Measurements from ENCODE around the gene THTPA.

THTPA gene

DNA sequence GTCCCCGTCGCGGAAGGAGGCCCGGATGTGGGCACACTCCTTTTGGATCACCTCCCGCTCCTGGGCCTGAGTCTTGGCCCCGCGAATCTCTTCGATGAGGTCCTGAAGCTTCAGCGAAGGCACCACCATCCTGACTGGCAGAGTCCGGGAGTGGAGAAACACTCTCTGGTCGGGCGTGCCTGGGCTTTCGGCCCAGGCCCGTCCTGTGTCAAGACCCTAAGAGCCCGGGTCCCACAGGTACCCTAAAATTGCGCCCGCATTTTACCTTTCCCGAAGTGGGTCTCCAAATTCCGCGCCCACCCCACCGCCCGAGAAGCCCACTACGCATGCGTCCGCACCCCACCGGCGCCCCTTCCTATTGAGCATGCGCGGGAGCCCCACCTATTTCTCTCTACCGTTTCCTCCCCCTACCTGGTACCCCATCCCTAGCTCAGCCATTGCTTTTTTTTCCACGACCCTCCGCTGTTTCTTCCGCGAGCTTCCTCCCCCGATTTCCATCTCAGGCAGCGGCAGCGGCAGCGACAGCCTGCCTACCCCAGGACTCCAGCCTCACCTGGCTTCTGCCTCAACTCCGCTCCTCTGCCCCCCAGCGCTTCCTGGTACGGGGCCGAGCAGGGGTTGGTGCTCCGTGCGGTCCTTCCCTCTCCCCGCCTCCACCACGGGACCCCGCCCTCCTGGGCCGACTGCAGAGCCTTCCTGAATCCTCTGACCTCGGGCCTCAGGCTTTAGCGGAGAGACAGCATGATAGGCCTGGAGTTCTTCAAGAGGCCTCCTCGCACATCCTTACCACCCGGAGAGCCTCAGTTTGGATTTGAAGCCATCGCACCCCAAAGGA, 11.3 kb downstream of the THTPA start, which contains the start of gene AP1G2:
Gene AP1G2, minus strand, starts transcription at position 606 of the 835 bp plus-strand sequence. Its CDS starts 477 bp downstream, at position 129.
- DNase-seq (ENCODE audit: low read depth in 2 of 2), result peak; percentile 79 to 90

GRCh38 chr14:23568021-23568599, 12.0 kb downstream of the THTPA start:
- no peak for DNase-seq (ENCODE audit: low read depth in 2 of 2)

DNA sequence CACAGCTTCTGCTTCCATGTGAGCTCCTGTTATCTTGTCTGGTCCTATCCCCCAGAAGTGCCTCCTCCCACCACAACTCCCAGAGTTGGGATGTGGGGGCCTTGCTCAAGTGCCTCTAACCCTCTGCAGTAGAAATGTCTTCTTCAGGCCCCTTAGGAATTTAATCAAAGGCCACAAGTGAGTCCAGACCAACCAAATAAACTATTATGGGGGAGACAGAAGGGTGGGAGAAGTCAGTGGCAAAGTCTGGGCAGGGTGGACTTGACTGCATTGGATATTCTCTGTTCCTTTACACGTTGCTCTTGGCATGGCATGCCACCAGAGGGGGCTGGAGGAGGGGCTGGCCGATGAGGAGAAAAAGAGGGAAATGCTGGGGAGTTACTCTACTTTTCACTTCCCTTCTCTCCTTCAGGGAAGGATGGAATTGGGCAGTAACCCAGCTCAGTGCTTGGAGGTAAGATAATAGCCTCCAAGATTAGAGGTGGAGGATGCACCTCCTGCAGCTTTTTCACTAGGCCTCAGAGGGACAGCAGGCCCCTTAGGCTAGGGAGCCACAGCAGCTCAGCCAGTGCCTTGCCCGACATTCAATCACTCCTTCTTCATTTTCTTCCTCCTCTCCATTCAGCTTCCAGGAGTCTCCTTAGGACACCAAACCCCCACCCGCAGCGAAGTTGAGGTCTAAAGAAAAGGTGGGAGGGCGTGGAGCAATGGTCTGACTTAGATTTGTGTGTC, 12.7 kb downstream of the THTPA start:
- DNase-seq (ENCODE audit: low read depth in 2 of 2), result no peak

DNA sequence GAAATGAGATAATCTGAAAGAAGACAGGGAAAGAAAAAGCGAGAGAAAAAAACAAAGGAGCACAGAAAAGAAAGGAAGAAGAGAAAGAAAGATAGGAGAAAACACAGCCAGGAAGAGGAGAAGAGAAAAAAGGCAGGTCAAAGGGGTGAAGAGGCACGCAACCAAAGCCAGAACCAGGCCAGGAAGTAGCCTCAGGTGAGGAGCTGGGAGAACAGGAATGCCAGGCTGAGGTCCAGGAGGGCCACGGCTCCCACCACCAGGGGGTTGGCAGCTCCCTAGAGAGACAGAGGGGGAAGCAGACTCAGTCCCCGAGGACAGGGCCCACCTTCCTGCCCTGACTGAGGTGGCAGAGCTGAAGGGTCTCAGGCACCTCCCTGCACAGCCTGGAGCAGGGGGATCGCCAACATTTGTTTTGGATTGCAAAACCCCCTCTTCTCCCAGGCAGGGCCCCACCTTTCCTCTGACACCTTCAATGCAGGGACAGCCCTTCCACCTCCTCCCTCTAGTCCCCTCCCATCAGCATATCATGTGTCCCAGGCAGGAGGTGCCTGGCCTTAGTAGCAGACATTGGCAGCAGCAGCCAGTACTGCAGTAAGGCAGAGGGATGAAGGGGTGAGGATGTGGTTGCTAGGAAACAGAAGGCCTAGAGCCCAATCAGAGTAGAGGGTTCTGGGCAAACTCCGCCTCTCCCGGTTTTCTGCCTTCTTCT, 13.5 kb downstream of the THTPA start:
- DNase-seq (ENCODE audit: low read depth in 2 of 2), result no peak

GRCh38 chr14:23570806-23571483, 14.9 kb downstream of the THTPA start:
- no peak for DNase-seq (ENCODE audit: low read depth in 2 of 2)

- DNase-seq (ENCODE audit: low read depth in 2 of 2), result no peak
Measured at GRCh38 chr14:23571701-23572523, 15.8 kb downstream of the THTPA start.

DNA sequence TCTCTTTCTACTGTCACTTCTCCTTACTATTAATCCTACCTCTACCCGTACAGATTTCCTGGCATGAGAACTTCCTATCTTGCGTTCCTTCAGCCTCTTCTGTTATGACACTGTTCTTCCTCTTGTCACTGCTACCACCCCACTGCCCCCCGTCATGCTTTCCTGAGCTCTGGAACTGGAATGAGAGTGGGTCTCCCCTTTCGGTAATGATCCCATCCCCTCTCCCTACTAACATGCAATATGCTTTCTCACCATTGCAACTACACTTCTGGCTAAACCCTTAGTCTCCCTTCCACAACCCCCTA, 16.4 kb downstream of the THTPA start:
- no peak for DNase-seq (ENCODE audit: low read depth in 2 of 2)

DNA sequence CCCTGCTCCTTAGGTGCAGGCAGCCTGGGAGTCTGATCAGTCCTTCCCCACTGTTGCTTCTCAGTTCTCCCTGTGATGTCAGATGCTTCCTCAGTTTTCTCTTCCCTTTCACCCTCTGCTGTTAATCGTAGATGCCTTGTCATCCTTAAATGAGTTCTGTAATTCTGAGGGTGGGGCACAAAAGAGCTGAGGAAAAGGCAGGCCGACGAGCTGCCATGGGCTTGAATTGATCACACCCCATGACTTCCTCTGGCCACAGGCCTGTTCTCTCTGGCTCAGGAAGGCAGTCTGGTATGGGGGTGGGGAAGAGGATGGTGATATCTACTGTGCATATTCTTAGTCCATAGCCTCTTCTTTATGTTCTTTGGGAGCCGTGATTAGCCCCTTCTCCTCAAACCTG, 16.8 kb downstream of the THTPA start:
- no peak for DNase-seq (ENCODE audit: low read depth in 2 of 2)

- DNase-seq (ENCODE audit: low read depth in 2 of 2), result no peak
Measured at GRCh38 chr14:23573384-23574015, 17.4 kb downstream of the THTPA start.

DNA sequence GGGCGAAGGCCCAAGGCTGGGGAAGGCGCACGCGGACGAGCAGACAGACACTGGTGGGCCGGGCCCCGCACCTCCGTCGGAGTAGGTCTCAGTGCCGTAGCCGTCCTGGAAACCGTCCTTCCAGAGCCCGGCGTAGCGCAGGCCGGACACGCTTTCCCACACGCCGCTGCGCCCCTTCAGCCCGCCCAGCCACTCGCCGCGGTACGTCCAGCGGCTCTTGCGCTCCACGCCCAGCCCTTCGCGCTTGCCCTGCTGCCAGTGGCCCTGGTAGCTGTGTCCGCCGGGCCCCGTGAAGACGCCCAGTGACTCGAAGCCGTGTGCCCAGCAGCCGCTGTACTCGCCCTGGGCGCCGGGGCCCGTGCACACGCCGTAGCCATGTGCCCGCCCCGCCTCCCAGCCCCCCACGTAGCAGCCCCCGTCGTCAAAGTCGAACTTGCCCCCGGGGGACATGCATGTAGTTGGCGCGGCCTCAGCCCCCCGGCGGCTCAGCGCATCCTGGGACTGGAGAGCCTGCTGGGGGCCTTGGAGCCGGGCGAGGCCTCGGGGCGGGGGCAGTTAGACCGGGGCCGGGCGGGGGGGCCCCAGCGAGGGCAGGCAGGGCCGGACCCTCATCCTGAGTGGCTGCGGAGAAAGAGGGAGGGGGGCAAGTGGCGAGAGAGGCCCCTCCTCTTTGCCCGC, 21.1 kb downstream of the THTPA start:
- no peak for DNase-seq (ENCODE audit: low read depth in 2 of 2)

DNA sequence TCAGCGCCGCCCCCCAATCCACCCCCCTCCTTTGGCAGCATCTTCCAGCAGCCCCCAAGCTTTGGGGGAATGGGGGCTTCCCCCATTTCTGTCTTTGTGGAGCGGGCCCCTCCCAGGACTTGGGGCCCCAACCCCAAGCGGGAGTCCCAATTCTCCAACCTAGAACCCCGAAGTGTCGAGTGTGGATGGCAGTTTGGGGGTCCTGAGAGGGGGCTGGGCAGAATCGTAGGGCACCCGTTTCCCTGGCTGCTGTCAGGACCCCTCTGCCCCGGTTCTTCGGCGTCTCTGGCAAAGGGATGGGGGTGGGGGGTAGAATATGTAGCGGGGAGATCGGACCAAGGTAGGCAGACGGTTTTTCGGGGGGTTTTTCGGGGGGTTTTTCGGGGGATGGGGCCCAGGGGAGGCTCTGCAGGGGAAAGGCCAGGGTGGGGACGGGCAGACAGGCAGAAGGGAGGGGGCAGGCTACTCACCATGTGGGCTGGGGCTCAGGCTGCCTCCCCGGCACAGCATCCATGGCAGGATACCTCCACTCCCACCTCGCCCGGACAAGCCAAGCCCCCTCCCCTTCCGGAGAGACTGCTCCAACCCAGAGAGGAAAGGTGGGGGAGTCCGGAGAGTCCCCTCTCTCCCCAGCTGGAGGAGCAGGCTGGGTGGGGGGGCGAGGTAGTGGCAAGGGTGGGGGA, 21.8 kb downstream of the THTPA start:
- DNase-seq (ENCODE audit: low read depth in 2 of 2), result no peak

DNA sequence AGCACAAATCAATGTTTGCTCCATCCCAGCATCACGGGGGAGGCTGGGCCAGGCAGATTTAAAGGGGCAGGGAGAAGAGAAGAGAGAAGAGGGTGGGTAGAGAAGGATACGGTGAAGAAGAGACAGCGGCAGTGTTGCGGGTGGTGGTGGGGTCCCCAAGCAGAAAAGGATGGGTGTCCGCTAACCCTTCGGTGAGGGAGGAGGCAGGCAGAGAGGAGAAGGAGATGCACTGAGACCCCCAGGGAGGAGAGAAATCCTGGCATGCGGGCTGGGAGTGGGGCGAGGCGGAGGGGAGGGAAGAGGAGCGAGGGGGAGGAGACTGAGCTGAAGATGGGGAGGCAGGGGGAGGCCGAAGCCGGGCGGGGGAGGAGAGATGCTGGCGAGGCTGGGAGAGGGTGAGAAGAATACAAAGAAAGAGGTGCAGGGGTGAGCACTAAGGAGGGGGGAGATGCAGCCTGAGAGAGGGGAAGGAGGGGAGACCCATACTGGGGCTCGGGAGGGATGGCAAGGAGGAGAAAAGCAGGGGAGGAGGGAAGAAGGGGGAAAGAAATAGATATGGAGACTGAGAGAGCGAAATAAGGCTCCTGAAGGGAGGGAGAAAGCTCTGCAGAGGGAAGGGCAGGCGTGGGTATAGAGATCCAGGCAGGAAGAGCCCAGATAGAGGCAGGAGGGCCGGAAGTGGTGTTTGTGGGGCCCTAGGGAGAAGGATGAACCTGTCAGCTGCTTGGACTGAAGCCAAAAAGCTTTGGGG, 22.7 kb downstream of the THTPA start, which contains the start of gene JPH4:
Gene JPH4, minus strand, starts transcription at position 231 of the 751 bp plus-strand sequence. CDS start 1,337 bp downstream, outside the sequence.
- no peak for DNase-seq (ENCODE audit: low read depth in 2 of 2)

- no peak for DNase-seq (ENCODE audit: low read depth in 2 of 2)
Measured at GRCh38 chr14:23579311-23579630, 23.2 kb downstream of the THTPA start.

DNA sequence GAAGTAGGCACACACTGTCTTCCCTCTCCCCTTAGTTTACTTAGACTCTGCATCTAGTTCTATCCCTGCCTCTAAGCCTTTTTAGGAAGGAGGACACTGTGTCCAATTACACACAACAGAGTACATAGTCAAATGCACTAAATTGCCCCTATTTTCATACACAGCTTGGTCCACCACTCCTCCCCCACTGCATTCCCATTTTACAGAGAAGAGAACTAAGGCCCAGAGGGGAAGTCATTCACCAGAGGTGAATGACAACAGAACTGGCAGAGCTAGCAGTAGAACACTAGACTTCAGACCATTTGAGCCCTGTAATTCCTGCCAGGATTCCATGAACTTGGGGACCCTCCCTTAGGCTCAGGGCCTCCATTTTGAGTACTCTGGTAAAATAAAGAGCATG, 23.7 kb downstream of the THTPA start:
- no peak for DNase-seq (ENCODE audit: low read depth in 2 of 2)

DNA sequence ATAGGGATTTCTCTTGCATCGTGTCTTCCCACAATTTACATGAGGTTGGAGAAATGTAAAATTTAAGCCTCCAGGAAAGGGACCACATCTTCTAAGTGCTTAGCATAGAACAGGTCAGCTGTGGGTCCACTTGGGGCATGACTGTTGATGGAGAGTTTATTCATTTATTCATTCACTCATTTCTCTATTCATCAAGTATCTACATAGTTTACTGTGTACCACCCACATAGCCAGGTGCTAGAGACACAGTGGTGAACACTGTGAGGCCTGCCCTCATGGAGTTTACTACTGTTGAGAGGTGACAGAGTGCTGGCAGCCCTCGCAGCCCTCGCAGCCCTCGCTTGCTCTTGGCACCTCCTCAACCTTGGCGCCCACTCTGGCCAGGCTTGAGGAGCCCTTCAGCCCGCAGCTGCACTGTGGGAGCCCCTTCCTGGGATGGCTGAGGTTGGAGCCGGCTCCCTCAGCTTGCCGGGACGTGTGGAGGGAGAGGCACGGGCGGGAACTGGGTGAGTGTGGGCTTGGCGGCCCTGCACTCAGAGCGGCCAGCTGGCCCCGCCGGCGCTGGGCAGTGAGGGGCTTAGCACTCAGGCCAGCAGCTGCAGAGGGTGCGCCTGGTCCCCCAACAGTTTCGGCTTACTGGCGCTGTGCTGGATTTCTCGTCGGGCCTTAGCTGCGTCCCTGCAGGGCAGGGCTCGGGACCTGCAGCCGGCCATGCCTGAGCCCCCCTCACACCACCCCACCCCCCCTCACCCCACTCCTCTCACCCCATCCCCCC, 24.3 kb downstream of the THTPA start:
- no peak for DNase-seq (ENCODE audit: low read depth in 2 of 2)

DNA sequence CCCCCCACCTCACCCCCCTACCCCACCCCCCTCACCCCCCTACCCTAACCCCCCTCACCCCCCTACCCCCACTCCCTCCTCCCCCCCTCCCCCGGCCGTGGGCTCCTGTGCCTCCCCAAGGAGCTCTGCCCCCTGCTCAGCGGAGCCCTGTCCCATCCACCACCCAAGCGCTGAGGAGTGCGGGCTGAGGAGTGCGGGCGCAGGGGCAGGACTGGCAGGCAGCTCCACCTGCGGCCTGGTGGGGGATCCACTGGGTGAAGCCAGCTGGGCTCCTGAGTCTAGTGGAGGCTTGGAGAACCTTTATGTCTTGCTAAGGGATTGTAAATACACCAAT, 24.8 kb downstream of the THTPA start:
- no peak for DNase-seq (ENCODE audit: low read depth in 2 of 2)

- no peak for DNase-seq (ENCODE audit: low read depth in 2 of 2)
Measured at GRCh38 chr14:23582906-23583760, 27.1 kb downstream of the THTPA start.
